AG20443 (cell line): Measurements from ENCODE around the gene MACROH2A1.

Experiments
- DNase-seq: peaks from one replicate; pipeline ENCODE4 v3.0.0; 2012; ENCODE audit warnings: low spot score, mixed read lengths

MACROH2A1 gene

DNA sequence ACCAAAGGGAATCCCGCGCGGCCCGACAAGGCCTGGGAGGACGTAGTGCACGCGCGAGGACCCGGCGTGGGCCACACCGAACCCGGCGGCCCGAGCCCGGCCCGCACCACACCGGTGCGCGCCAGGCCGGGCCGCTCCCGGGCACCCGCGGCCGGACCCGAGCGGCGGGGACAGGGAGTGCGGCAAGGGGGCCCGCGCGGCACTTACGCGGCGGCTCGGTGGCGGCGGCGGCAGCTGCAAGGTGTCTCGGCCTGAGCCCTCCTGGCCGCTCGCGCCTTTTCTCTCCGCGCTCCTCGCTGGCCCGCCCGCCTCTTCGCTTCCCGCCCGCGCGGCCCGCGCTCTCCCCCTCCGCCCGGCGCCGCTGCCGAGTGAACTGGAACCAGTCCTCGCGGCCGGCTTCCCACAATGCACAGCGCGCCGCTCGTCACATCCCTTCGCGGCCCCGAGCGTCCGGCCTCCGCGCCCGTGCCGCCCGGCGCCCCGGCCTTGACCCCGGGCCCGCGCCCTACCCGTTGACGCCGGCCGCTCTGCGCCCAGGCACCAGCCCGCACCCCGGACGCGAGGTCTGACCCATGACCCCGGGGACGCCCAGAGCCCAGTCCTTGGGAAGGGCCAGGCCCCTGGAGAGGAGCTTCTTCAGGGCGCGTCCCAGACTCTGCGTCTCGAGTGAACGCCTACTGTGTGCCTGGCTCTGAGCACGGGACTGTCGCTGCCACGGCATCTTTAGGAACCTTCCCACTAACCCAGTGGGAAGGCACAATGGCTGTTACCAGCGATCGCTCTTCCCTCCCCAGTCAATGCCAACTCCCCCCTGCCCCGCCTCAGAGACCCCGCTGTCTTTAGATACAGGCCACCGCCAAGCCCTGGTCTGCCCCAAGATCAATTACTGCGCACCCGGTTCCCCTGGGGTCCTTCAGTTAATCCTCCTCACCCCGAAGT is at the start of gene MACROH2A1:
MACROH2A1 (minus strand) TSS at position 377 of the 939 bp plus-strand sequence. CDS start 10,138 bp downstream, outside the sequence.
- DNase-seq = peak; percentile 95

DNA sequence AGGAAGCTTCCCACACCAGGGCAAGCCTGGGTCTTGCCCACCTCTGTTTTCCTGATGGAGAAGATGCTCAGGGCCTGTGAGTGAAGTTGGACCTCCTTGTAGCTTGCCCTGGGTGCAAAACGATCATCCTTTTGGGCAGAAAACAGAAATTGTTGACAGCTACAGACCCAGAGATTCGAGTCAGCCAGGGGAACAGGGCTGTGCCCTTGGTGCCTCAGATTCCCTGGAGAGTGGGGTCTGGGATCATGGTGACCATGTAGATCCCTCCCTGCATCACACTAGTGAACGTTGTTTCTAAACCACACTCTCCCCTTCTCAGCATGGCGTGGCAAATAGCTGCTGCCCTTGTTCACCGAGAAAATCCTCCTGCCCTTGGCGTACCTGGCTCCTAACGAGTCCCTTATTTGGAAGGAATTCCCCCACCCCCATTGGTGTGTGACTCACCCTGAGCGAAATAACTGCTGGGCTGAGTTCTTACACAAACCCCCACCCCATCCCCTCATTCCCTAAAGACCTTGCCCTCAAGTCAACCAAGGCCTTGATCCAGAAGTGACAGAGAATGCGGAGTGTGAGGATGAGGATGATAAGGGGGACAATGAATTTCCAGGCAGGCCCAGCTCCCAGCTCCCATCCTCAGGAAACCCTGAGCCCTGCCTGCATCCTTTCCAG is 49.2 kb upstream of the MACROH2A1 start:
- DNase-seq = no peak

DNA sequence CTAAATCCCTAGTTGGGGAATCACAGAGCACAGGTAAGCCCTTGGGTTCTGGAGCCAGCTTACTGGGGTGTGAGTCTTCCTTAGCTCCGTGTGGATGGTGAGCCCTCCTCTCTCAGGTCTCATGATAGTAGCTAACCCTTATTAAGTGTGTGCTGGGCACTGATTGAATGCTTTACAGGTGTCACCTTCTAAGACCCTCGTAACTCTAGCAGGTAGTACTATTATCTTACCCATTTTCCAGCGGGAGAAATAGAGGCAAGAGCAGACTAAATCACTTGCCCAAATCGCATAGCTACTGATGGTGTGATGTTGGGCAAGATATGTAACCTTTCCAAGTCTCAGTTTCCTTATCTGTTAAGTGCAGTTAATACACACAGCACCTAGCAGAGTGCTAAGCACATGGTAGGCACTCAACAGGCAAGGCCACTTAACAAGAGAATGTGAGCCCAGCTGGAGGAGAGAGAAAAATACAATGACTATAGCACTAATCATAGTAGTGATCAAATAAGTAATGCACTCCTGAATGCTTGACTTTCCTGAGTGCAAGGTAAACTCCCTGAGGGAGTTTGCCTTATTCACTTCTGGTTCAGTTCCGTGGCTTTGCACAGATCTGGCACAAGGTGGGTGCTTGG is 48.4 kb upstream of the MACROH2A1 start, which contains the start of gene DCANP1:
DCANP1 (minus strand) TSS at position 51 of the 632 bp plus-strand sequence. CDS start 240 bp downstream, outside the sequence.
- no peak for DNase-seq

DNA sequence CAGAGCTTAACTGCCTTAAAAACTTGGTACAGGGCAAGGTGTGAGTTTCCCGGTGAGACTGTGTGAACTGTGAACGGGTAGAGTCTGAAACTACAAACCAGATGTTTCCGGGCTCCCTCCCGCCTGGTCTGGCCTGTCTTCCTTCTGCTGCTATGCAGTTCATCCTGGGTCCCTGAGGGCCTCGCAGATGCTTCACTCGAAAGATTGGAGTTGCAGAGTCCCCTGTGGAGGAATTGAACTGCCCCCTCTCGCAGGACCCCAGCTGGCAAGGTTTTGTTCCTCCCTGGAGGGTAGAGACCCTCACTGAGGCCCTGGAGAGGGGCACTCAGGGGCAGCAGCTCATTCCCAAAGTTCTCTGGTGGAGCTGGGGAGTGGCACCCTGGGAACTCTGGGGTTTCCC is 47.6 kb upstream of the MACROH2A1 start:
- DNase-seq = no peak

DNA sequence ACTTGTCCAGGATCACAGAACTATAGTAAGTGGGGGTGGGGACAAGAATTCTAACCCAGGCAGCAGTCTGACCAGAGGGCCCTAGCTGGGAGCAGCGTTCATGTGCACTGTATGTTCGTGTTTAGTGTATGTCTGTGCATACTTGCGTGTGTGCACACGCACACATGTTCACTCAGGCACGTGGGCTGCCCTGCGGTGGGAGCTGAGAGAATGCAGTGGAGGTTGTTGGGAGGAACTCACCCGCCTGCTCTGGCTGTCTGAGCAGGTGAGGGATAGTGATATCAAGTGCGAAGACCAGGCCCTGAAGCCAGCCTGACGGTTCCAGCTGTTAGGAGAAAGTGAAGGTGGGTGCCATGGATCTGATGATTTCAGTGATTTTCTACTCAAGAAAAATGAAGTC is 47.2 kb upstream of the MACROH2A1 start:
- DNase-seq = no peak

DNA sequence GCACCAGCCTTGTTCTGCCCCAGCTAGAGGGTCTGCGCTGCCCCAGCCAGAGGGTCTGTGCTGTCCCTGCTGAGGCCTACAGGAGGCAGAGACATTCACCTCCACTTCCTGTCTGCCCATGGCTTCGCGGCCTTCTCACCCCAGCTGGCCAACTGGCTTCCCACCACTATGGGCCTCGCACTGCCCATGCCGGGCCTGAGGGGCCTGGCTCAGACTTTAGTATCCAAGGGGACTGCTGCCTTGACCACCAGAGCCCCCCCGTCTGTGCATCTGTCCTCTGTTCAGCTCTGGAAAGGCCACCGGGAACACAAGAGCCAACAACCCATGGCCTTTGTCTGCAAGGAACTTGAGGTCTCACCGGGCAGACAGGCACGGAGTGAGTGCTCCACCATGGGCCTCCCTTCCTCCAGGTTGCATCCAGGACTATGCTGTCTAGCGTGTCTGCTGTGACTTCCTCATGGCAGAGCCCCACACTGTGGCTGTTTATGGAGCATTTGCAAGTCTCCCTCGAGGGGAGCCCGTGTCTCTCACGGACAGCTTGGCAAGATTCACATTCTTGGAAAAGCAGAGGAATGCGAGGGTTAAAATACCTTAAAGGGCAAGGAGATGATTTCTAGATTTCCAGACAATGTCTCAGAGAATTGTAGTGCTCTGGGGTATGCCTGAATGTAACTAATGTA is 46.4 kb upstream of the MACROH2A1 start:
- no peak for DNase-seq

DNA sequence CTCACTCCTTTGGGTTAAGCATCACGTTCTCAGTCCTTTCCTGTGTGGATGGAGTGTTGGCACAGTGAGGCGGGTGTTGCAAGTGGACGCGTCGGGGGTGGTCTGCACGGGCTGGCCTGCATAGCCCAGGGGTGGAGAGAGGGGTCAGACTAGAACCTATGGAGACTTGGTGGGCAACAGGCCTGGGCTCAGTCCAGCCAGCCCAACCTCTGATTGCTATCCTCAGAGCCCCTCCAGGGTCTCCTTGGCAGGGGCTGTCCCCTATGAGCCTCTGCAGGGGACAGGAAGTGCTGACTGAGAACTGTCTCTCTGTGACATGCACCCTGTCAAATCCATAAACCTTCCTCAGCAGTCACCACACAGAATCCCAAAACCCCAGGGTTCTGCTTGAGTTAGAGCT is 45.9 kb upstream of the MACROH2A1 start:
- no peak for DNase-seq

DNA sequence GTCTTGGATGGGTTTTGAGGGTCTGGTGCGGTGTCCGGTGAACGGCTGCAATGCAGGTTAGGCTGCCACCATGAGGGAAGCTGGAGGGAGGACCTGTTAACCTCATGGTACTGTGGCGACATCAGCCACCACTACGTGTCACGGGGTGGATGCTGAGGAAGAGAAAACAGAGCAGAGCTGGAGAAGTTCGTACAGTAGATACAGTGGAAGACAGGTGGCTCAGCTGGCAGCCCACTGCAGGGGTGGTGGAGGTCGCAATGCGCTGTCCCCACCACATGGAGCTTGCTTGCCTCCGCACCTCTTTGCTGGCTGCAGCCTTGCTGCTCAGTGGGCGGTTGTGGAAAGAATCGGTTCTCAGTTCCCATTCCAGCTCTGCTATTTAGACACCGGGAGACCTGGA is 45.3 kb upstream of the MACROH2A1 start:
- DNase-seq = no peak

DNA sequence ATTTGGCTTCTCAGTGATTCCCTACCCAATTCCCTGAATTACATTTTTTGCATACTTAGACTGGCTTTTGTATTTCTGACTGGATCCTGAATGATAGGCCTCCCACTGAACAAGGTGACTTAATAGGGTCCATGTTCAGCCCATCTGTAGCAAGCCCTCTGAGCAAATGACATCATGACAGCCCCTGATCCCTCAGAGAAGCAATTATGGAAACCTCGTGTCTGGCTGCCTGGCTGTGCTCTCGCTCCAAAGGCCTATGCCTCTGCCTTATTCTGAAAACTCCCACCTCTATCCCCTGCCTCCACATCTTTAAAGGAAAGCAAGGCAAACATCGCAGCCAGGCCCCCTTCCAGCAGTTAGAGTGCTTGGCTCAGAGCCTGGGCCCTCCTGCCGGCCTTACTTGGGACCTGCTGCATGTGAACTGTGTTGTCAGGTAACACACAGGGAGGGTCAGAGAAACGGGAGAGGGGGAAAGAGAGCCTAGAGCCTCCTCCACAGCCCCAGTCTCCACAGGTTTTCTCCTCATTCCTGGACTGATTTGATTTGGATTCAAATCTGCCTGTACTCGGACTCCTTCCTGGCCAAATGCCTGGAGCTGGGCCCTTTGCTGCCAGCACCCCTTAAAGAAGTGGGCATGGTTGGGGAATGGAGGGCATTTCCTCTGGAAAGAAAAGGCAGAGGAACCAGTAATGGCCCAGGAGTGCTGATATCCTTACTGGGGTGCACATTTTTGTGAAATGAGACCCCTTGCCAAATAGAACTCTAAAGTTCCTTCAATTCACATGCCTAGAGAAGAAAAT is 44.3 kb upstream of the MACROH2A1 start:
- no peak for DNase-seq

DNA sequence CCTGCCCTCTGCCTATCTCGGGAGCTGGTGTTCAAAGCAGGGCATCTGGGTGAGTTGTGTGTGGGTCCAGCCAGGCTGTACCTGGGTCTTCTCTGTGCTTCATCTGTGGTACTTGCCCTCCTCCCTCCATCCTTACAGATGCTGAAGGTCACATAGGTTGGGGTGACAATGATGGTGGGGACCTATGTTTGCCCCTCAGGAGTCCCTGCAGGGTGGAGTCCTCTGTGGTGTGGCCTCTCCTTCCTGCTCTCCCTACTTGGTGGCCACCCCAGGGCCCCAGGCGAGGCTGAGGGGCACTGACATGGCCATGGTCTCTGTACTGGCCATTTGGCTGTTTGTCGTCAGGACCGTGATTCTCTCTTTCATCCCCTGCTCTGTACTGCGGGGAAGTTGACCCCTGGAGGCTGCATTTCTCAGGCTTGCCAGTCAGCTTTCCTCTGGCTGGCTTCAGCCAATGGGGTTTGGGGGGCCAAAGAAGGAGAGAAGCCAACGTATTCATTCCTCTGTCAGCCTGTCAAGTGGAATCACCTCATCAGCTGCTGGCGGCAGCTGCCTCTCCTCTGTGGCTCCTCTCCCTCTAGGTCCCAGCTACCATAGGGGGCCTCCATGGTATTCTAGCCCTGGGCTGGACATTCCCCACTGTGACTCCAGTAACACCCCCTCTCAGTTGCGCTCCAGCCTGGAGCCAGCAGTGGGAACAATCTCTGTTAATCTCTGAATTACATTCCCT is 43.6 kb upstream of the MACROH2A1 start:
- DNase-seq = no peak

DNA sequence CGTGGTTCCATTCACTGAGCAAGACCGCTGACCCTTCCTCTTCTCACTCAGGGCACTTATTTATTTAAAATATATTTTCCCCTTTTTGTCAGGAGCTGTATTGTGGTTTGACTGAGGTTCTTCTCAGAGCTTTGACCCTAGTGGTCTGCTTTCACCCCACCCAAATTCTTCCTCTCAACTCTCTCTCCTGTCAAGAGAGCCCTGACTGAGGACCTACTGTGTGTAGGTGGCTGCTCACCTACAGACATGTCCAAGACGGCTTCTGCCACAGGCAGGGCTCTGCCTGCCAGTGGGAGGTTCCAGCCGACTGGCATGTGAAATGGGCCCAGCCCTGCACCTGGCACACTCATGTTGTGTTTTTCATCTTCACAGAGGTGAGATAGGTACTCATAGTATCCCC is 42.9 kb upstream of the MACROH2A1 start:
- no peak for DNase-seq

DNA sequence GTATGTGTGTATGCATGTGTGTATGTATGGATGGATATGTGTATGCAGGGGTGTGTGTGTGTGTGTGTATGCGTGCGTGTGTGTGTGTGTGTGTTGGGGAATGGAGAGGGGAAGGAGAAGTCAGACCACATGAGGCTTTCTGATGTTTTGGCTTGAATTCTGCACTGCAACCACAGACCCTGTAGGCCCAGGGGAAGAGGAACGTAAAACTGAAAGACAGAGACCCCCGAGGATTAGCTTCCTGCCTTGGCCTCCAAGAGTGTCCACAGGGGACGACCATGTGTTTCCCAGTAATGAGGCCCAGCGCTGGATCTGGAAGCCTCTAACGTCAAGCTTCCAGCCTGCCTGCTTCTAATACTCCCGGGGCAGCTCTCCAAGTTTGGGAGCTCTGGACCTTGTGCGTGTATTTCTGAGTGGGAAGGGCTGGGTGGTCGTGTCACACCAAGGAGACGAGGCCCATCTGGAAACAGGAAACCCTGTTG is 42.4 kb upstream of the MACROH2A1 start:
- no peak for DNase-seq

DNA sequence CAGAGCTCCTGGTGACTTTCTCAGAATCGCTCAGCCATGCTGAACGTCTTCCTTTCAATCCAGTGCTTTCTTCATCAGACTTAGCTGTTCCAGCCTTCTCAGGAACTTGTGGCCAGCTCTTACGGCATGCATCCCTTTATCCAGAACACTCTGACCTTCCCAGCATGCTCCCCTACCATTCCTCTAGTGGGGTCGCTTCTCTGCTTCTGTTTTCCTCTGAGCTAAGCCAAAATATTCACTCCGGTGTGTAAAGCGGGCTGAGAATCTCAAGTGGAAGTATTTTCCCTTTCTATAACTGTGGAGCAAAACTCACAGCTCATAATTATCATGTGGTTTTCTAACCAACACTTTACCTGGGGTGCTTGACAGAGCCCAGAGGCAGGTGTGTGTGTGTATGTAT is 41.9 kb upstream of the MACROH2A1 start:
- DNase-seq = no peak

DNA sequence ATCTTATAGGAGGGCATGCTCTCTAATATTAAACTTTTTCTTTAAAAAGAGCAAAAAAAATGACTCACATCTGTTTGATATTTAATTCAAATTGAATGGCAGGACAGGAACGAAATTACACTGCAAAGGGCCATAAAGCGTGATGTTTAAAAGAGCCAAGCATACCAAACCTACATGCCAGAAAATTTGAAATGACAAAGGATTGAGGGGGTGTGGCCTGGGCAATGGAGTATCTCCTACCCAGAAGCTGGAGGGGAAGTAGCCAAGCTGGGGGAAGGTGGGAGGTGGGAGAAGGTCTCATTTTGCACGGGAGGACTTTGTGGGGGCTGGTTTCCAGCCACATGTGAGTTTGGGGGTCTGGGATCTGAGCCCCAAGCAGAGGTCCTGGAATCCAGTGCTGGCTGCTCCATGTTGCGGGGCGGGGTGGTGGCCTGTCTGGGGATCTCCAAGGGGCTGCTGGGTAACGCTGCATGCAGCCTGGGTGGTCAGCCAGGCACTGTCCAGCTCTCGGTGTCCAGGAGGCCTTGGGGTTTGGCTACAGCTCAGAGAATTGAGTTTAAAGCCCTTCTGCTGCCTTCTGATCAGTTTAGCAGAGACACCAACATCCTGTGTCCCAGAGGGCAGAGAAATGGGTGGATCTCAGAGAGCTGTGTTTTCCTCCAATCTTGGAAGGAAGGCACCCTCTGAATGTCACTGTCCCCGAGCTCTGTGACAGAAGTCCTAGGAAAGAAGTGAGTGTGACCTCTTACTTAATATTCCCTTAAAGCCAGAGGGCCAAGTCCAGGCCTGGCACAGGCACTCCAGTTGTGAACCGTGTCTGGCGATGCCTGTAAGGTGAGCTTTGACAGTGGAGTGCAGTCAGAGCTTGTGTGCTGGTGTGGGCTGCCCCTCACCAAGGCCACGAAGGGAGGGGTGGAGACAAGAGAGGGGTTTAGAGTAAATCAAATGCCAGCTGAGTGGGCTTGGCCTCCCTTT is 40.5 kb upstream of the MACROH2A1 start:
- DNase-seq = no peak

DNA sequence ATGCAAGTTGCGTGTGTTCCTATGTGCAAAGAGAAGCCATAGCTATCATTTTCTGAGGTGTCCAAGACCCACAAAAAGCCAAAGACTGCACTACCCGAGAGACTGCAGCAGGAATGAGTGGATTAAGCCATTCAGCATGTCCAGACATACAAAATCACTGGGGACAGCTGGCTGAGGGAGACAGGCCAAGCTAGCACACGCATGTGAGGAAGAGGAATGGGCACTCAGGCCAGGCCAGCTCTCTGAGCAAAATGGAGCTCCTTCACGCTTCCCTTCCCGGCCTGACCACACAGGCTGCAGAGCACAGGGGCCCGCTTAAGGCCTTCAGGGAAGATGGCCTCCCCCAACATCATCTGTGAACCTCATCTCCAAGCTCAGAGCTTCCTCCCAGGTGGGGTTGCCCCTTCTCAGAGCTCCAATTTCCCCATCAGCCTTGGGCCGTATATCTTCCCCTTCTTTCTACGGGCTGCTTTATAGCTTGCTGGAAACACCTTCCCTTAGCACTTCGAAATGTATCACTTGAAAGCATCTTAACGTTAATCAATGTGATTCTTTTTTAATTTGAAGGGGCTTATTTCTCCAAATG is 39.7 kb upstream of the MACROH2A1 start:
- DNase-seq = no peak

DNA sequence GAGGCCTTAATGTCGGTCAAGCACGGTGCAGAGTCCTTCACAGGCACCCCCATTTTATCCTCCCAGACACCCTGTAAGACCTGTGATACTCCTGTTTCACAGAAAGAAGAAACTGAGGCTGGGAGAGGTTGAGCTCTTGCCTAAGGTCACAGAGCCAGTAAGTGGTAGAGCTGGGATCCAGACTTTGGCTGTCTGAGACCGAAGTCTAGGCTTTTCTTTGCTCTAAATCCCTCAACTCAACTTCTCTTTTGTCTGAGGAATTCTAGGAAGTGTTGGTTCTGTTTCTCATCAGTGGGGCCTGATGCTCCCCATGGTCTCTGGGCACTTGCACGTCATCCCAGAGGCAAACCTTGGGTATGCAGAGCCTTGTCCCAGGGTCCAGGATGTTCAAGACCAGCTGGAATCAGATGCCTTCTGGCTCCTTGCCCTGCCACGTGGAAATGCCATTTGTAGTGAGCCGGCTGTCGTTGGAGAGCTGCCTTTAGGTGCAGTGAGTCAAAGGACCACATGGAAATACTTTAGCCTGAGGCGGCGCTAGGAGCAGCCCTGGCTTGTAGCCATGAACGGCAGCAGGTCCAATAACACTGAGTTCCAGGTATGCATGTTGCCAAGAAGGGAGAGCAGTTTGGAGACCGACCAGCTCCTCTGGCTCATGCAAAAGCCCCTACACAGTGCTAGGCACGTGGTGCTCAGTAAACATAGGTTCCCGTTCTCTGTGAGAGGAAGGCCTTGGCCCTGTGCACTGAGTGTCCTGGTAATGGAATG is 38.9 kb upstream of the MACROH2A1 start:
- DNase-seq = peak; percentile 86

DNA sequence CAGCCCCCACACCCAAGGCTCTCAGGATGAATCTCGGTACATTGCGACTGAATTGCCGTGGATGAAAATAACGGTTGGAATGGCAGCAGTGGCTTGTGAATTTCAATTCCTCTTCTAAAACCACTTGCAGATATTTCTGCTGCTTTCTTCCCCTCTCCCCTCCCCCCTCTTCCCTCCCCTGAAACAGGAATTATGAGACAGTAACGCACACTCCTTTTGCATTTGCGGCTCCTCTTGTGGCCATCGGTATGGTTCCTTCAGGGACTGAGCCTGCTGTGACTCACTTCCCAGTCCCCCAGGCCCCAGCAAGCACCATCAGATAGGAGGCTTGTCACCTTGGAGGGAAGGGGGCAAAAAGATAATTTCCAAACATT is 38.4 kb upstream of the MACROH2A1 start:
- no peak for DNase-seq

DNA sequence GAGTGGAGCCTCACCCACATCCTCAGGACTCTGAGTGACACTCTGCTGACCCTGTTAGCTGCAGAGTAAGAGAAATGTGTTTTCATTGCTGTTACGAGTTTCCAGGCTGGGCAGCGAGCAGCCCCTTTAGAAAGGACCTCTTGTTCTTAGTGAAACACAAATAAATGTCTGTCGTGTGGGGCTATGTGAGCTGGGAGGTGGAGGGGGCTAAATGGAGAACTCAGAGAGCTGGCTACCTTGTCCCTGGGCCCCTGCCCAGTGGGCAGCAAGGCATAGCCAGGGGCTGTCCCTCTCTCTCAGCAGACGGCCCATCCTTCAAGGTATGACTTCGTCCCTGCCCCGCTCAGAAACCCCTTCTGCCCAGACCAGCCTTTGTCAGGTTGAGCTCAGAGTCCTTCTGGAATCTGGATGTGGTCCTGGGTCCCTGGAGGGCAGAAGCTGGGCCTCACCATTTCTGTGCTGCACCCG is 38.0 kb upstream of the MACROH2A1 start:
- DNase-seq = no peak
